Anterior cingulate cortex (tissue), 58 donors: Measurements from ENCODE around the gene ZC3HAV1.
A peak's percentile ranks its signal among the peaks of the same experiment; 100 is the strongest.
"Not testable (repeated sequence)": the region's sequence is repeated elsewhere in the genome, so short reads cannot be mapped to it uniquely, and the experiment has no call there.

Experiments
- DNase-seq, 58 donors: peaks; one replicate each; lab custom pipeline; 2025; lab: John Stamatoyannopoulos, UW

ZC3HAV1 gene

DNA sequence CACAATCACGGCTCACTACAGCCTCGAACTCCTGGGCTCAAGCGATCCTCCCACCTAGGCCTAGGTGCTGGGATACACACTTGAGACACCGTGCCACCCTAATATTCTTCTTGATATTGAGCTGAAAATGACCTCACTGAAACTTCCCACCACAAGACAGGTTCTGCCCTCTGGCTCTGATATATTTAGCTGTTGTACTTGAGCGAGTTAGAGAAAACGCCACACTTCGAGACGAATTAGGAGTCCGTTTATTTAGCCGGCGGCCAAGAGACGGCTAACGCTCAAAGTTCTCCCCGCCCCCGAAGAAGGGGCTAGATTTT, 17.9 kb downstream of the ZC3HAV1 start:
- DNase-seq: no peak

DNA sequence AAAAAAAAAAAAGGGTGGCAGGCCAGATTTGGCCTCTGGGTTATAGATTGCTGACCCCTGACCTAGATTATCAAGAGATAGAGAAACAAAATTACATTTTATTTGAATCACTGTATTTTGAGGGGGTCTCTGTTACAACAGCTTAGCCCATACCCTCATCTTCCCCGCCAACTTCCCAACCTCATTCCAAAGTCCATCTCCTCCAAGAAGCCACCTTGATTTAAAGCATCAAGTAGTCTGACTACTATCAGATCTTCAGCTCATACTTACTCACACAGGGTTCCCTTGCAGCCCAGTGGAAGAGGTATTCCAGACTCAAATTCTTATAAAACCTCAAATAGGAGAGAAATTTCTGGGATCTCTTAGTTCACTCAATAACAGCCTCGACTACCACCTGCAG, 20.4 kb downstream of the ZC3HAV1 start:
- no peak for DNase-seq

DNA sequence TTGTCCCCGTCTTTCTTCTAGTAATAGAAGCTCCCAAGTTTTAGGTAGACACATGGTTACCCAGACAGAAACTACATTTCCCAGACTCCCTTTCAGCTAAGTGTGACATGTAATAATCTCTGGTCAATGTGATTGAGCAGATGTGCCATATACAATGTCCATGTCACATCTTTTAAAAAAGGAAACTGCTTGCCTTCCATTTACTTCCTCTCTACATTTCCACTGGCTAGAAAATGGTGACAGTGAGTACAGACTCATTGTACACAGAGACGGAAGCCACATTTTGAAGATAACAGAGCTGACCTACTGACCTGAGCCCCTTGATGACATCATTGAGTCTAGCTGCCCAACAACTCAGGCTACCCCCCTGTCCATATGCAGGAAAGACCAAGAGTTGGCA, 21.3 kb downstream of the ZC3HAV1 start:
- no peak for DNase-seq

DNA sequence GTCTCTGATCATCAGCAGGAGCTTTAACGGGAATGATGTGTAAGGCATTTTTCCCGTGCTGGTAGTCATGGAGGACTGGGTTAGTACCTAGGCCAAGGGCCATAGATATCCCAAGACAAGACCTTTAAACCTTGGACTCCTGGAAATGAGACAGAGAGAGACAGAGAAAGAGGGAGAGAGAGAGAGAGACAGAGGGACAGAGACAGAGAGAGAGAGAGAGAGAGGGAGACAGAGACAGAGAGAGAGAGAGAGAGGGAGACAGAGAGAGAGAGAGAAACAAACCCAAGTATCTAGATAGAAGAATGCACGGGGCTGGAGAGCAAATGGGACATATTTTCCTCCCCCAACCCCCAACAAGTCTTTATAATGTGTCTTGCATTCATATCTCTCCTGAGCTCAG, 22.3 kb downstream of the ZC3HAV1 start:
- no peak for DNase-seq

DNA sequence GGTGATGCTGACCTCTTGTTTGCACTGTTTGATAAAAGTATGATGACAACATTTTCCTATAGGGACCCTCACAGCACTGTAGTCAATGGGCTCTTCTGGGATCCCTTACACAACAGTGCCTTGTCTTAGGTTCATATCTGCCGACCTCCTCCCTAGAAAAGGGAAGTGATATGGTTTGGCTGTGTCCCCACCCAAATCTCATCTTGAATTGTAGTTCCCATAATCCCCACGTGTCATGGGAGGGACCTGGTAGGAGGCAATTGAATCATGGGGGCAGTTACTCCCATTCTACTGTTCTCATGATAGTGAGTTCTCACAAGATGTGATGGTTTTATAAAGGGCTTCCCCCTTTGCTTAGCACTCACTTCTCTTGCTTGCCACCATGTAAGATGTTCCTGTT, 23.1 kb downstream of the ZC3HAV1 start:
- no peak for DNase-seq

DNA sequence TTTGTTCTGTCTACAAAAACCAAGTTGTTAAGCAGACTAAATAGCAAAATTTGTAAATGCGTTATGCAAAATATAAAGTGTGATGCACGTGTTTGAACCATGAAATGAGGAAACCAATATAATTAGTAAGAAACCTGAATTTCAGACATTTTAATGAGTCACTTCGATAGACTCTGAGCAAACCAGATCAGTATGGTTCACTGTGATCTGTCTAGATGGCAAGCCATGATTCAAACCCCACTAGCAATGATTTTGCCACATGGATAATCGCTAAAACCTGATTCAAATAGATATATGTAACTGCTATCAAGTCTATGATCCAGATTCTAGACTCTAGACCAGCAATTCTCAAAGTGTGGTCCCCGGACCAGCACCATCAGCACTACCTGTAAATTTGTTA, 24.8 kb downstream of the ZC3HAV1 start:
- no peak for DNase-seq

DNA sequence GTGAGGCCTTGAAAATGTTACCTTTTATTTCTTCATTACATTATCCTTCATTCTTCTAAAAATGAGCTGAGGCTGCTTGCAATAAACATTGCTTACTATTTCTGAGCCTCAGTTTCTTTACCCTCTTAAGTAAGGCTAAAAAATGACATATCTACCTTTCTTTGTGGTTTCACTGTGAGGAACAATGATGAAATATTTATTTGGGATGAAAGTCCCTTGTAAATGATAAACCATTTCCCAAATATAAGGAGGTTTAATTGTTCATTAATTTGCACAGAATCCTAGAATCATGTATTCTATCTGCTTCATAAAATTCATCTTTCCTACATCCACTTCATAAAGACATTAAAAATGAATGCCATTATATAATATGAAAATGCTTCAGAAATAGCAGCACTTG, 27.9 kb downstream of the ZC3HAV1 start:
- no peak for DNase-seq

DNA sequence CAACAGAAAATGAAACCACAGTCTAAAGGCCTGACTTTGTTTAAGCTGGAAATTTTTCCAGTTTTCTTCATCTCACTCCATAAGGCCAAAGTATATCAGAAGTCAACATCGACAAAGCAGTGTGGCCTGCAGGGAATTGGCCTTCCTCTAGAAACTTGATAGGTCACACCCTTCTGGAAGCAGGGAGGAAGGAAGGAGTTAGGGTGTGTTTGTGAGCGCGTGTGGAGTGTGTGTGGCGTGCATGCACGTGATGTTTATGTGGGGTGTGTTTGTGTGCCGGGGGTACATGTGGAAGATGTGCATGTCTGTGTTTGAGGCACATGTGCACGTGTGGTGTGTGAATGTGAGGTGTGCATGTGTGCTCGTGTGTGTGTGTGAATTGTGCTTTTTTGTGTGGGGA, 28.6 kb downstream of the ZC3HAV1 start:
- DNase-seq: no peak

DNA sequence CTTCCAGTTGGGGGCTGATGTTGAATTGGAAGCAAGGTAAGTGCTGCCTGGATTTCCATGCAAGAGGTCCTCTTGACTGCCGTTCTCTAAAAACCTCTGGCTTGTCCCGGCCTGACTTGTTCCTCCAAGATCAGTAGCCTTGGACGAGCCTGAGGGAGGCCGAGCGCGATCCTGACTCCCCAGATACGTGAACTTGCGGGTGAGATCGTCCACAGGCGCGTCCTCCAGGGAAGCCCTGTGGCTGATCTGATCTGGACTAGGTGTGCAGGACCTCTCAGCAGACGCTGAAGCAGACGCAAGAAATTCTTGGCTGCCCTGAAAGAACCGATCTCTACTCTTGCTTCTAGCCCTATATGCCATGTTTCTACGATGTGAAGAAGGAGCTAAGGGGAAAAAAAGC, 29.7 kb downstream of the ZC3HAV1 start:
- DNase-seq: no peak

DNA sequence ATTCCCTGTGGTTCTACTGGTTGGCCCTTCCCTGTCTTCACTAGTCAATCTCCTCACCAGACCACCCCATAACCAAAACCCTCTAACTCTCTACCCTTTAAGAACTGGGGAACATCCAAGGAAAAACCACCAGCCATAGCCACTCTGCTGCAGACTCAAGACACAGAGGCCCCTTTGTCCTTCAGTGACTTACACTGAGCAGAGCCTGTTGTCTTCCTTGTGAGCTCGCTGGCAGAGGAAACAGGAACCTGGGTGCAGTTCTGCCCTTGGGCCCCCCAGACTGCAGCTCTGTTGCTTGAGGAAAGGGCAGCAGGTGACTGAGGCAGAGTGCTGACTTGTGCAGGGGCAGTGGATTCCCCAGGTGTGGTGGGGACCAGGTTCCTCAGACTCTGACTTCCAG, 30.6 kb downstream of the ZC3HAV1 start:
- DNase-seq: peak in 10 of 58 donors; percentile 3 to 35 (median 10)

DNA sequence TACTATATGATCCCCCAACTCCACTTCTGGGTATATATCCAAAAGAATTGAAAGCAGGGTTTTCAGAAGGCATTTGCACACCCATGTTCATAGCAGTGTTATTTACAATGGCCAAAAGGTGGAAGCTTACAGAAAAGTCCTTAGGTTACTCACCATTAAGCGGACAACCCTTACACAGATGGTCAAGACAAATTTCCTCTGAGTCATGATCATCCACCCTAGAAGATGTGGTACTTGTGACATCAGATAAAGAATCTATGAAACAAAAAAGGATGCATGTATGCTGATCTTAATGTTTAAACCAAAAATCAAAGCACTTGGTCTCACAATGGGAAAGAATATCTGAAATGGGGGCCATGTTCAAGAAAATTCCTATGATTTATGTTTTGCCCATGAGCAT, 31.1 kb downstream of the ZC3HAV1 start:
- DNase-seq: no peak

DNA sequence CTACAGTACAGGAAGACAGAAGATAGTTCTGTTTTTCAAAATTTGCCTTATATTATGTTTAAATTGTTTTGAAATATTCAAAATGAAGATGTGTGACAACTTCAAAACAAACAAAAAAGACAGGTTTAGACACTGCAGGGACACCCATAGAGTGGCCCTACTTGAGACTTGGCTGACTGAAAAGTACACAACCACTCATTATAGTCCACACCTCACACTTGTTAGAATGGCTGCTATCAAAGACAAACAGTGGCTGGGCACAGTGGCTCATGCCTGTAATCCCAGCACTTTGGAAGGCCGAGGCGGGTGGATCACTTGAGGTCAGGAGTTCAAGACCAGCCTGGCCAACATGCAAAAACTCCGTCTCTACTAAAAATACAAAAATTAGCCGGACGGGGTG, 31.8 kb downstream of the ZC3HAV1 start:
- not testable (repeated sequence) for DNase-seq

DNA sequence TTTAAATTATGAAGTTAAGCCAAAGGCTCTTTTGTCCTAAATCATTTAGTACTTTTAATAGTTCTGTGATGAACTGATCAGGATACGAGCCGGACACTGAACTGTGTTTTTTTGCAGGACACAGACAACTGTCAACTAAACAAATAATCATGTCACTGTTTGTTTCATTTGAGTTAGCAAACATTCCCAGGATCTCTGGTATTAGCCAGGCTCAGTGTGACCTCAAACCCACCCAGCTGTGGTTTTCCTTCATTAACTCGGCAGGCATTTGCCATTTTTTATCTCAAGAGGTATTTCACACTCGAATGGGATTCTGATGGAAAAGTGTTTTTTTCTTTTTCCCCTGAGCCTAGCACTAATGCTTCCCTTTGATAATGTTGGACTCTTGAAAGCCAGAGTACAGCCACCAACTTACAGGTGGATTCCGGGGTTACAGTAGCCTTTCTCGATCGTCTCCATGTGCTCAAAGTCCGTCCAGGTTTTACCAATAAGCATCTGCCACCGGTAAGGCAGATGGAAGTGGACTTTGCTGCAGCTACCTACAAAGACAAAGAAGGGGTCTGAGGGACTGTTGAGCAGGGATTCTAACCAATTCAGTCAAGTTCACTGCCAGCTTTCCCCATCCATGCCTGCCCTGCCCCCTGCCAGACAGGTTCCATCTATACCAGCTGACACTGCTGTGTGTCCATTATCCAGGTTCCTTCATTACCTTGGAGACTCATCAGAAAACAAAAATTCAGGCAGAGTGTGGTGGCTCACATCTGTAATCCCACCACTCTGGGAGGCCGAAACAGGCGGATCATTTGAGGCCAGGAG, 33.4 kb downstream of the ZC3HAV1 start:
- DNase-seq: no peak

DNA sequence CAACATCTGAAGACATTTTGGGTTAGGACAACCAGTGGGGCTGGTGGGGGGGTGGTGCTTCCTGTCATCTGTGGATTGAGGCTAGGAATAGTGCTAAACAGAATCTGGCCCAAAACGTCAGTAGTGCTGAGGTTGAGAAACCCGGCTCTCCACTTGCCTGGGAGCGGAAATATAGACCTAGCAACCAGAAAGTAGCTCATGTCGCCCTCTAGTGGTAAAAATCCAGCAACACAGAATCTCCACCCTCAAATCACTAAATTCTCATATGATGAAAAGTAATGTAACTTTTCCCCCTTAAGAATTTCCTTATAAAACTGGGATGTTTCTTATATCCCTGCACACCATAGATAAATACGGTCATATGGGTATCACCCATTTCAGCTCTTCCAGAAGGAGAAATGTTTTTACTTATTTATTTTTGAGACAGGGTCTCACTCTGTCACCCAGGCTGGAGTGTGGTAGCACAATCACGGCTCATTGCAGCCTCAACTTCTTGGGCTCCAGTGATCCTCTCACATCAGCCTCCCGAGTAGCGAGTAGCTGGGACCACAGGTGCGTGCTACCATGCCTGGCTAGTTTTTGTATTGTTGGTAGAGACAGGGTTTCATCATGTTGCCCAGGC, 34.4 kb downstream of the ZC3HAV1 start:
- DNase-seq: peak in 49 of 58 donors; percentile 3 to 68 (median 28)

DNA sequence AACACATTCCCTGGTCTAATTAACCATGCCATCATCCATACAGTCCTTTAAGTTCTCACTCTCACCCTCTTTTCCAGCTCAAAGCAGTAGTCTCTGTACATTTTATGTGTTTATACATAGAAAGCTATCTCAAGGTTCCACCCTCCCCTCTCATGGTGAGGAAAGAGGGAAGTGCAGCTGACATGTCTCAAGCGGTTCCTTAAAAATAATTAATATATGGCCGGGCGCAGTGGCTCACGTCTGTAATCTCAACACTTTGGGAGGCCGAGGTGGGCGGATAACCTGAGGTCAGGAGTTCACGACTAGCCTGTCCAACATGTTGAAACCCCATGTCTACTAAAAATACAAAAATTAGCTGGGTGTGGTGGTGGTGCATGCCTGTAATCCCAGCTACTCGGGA, 36.7 kb downstream of the ZC3HAV1 start:
- DNase-seq: no peak

DNA sequence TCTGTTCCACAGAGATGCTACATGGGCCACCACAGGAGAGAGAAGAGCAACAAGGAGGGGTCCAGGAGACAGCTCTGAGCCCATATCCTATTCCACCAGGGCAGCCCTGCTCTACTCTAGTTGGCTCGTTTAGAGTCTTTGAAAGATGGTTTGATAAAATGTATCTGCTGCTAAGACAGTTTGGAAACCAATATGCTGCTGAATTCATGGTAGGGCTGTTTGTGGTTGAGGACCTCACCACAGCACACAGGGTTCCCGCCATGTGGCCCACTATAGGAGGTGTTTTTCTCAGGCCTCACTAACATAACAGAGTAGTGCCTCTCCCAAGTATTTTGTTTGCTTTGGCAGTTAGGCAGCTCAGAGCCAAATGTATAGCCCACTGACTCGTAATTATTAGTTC, 37.8 kb downstream of the ZC3HAV1 start:
- DNase-seq: no peak

DNA sequence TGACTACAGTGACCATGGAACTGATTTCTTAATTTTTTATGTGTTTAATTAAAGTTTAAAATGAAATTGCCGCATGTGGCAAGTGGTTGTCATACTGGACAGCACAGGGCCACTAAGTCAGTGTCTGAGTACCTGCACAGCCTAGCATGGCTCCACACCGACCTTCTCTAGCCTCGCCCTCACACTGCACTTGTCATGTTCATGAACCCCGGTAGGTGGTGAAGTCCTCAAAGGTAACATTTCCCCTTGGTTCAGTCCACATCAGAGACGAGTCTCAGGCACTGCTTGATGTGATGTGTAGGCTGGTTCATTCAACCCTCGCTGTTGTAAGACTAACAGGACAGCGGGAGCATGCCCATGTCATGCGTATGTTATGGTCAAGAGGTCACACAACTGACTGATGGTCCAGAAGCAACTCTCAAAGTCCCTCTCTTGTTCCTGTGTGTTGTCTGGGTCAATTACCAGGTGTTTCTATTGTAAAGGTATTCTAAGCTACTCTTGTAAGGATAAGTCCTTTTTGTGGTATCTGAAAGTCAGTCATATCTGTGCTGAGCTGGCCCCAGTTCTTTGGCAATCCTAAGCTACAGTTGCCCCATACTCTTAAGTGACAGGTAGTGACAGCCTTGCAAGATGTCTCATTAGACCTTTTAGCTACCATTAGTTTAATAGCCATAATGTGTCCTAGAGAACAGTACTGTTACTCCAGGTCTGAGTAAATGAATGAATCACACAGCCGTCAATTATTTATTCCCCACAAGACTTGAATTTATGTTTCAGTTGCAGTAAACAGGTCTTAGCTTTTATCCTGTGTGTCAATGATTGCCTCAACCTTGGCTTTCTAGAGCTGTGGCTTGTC, 40.7 kb downstream of the ZC3HAV1 start:
- DNase-seq: no peak

DNA sequence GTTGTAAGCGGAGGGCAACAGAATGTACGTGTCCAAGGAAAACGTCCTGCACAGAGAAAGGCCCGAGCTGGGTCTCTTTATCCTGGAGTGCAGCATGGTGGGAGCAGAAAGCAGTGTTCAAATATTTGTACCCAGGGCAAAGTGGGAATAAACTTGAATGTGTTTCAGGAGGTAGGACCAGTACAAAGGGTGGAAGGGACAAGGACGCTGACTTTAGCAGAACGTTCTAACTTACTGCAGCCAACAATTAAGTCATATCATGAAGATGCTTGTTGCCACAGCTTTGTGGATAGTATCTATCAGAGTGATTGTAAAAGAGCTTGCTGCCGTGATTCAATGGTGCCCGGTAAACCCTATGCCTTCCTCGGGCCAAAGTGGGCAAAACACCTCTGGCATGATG, 43.2 kb downstream of the ZC3HAV1 start:
- DNase-seq: no peak

DNA sequence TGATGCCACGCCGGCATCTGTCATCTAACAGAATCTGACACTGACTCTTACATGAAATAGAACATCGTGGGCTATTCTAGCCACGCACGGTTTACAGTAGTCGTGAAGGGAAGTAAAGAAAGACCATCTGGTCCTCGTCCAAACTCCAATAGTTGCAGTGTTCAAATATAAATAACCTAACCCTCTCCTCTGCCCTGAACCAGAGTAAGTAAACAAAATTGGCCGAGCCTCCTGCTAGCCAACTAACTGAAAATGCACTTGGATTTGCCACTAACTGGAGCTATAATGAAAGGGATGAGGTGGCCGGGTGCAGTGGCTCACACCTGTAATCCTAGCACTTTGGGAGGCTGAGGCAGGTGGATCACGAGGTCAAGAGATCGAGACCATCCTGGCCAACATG, 44.2 kb downstream of the ZC3HAV1 start:
- DNase-seq: no peak

DNA sequence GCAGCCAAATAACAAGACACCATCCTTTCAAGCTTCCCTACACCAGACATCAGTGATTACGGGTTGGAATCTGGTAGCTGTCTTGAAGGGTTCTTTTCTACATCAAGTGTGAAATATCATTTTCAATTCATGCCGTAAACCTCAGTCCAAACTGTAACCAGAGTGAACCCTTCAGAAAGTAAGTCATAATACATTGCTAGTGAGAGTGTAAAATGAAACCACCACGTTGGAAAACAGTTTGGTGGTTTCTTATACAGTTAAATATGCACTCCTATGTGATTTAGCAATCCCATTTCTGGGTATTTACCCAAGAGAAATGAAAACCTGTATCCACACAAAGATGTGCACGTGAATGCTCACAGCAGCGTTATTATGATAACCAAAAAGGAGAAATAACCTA, 48.1 kb downstream of the ZC3HAV1 start:
- no peak for DNase-seq

DNA sequence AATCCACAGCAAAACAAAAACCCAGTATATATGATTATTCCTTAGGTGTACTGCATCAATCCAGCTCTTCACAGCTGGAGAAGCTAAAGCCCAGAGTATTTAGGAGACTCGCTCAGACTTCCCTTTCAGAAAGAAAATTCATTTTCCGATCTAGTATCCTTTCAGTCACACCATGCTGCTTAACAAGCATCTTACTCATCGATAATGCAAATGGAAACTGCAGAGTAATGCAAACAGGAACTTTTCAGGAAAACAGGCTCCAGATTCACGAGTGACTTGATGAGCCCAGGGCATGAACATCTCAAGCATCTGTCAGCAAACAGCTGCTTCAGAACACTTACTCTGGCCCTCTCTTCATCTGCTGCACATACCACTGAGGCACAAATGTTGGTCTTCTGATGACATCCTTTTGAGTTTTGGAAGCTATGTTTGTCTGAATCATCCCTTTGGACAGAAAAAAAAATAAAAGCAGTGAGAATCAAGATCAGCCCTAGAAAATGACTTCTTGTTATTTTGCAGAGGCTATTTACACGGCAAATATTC, 48.8 kb downstream of the ZC3HAV1 start:
- DNase-seq: no peak
